ENCODE measurements around the gene ZFAND2A. TPM values are rescaled to one million over a fixed set of nuclear protein-coding genes. Genes with fewer than 3 reads are reported as not detected.

The ZFAND2A gene
- polyA plus RNA-seq, 1 experiment, result 43.6 TPM

DNA sequence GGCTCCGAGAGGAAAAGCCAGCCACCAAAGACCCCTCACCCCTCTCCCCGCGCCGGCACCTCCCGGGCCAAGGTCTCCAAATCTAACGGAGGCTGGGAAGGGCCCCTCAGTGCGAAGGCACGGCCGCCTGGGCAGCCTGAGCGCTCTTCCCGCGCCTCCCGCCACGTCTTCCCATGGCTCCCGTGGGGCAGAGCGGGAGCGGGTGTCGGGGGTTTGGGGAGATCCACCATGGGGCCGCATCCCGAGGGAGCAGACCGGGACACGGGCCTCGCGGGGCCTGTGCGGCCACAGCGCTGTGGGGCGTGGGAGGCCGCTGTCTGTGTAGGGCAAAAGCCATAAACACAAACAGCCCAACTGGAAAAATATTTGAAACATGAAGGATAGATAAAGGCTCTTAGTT is 49.6 kb downstream of the ZFAND2A start:
- Histone ChIP-seq H3K36me3 (ENCODE audit: control insufficient read depth, insufficient read depth, low read length) (no peaks in the 10 kb centered on the region), H3K4me3 (ENCODE audit: low read depth, low read length) (no peak overlapping the region), H3K27me3 (ENCODE audit: control insufficient read depth, insufficient read depth, low read length) (no peaks in the 10 kb centered on the region)
- ChIA-PET POLR2A (no interaction called here), CTCF (no interaction called here)
- no peak for DNase-seq (ENCODE audit: low read depth)
- TF ChIP-seq, protein P1, sequence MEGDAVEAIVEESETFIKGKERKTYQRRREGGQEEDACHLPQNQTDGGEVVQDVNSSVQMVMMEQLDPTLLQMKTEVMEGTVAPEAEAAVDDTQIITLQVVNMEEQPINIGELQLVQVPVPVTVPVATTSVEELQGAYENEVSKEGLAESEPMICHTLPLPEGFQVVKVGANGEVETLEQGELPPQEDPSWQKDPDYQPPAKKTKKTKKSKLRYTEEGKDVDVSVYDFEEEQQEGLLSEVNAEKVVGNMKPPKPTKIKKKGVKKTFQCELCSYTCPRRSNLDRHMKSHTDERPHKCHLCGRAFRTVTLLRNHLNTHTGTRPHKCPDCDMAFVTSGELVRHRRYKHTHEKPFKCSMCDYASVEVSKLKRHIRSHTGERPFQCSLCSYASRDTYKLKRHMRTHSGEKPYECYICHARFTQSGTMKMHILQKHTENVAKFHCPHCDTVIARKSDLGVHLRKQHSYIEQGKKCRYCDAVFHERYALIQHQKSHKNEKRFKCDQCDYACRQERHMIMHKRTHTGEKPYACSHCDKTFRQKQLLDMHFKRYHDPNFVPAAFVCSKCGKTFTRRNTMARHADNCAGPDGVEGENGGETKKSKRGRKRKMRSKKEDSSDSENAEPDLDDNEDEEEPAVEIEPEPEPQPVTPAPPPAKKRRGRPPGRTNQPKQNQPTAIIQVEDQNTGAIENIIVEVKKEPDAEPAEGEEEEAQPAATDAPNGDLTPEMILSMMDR (IDR thresholded peaks at IDR 0.05; ENCODE audit: insufficient read depth, low read depth, low read length), result no peak

GRCh38 chr7:1109581-1110310 is 50.2 kb downstream of the ZFAND2A start:
- no peaks in the 10 kb centered on the region for H3K36me3 ChIP-seq (ENCODE audit: control insufficient read depth, insufficient read depth, low read length)
- ChIA-PET POLR2A (no interaction called here), CTCF (no interaction called here)
- TF ChIP-seq, protein P1 (IDR thresholded peaks at IDR 0.05; ENCODE audit: insufficient read depth, low read depth, low read length), result no peak
- DNase-seq (ENCODE audit: low read depth), result no peak
- H3K4me3 ChIP-seq (ENCODE audit: low read depth, low read length), result no peak overlapping the region
- no peaks in the 10 kb centered on the region for H3K27me3 ChIP-seq (ENCODE audit: control insufficient read depth, insufficient read depth, low read length)

GRCh38 chr7:1108264-1108920 is 51.6 kb downstream of the ZFAND2A start:
- ChIA-PET POLR2A (no interaction called here), CTCF (interaction anchor here (1.4 kb wide), 1 partner anchor 22 kb away, joined by 3 read pairs; no protein-coding TSS in a partner anchor)
- no peak for DNase-seq (ENCODE audit: low read depth)
- Histone ChIP-seq H3K4me3 (ENCODE audit: low read depth, low read length) (no peak overlapping the region), H3K27me3 (ENCODE audit: control insufficient read depth, insufficient read depth, low read length) (no peaks in the 10 kb centered on the region), H3K36me3 (ENCODE audit: control insufficient read depth, insufficient read depth, low read length) (no peaks in the 10 kb centered on the region)
- TF ChIP-seq, protein P1 (IDR thresholded peaks at IDR 0.05; ENCODE audit: insufficient read depth, low read depth, low read length), result no peak

DNA sequence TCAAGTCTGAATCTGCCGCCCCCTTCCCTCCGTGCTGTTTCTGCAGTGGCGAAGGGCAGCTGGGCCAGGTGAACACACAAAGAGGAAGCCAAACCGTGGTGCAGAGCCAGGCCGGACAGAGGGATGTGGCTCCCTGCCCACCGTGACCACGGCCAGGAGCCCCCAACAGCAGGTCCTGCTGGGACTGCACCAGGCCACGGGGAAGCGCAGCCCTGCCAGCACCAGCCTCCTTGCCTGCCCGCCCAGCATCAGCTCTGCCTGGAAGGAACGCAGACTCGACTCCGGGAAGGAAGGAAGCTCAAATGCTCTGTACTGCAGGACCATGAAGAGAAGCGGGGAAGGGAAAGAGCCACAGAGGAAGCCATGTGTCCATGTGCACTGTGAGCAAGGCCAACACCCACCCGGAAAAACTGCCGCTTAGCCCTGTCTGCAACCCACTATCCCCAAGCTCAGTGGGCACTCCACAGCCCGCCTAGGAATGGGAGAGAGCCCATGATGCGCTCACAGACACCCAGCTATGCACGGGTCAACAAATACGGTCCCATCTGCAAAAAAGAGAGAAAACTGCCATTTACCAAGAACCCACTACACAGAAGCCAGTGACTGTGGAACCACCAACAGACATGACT is 53.1 kb downstream of the ZFAND2A start:
- H3K27me3 ChIP-seq (ENCODE audit: control insufficient read depth, insufficient read depth, low read length), result no peaks in the 10 kb centered on the region
- TF ChIP-seq, protein P1 (IDR thresholded peaks at IDR 0.05; ENCODE audit: insufficient read depth, low read depth, low read length), result no peak
- CTCF ChIA-PET, result interaction anchor here (0.6 to 1.4 kb wide), 2 partner anchors 21 to 52 kb away, joined by 3 read pairs; no protein-coding TSS in a partner anchor
- H3K36me3 ChIP-seq (ENCODE audit: control insufficient read depth, insufficient read depth, low read length), result no peaks in the 10 kb centered on the region
- H3K4me3 ChIP-seq (ENCODE audit: low read depth, low read length), result no peak overlapping the region
- POLR2A ChIA-PET, result no interaction called here
- no peak for DNase-seq (ENCODE audit: low read depth)

- POLR2A ChIA-PET, result no interaction called here
Observed at GRCh38 chr7:1106063-1106792, 53.8 kb downstream of the ZFAND2A start.

More at GRCh38 chr7:1106063-1106792, 53.8 kb downstream of the ZFAND2A start:
- Histone ChIP-seq H3K36me3 (ENCODE audit: control insufficient read depth, insufficient read depth, low read length) (no peaks in the 10 kb centered on the region), H3K27me3 (ENCODE audit: control insufficient read depth, insufficient read depth, low read length) (no peaks in the 10 kb centered on the region), H3K4me3 (ENCODE audit: low read depth, low read length) (no peak overlapping the region)
- DNase-seq (ENCODE audit: low read depth), result no peak
- TF ChIP-seq, protein P1 (IDR thresholded peaks at IDR 0.05; ENCODE audit: insufficient read depth, low read depth, low read length), result no peak
- CTCF ChIA-PET, result no interaction called here

All from BJ (cell line).